Hepatocyte (in vitro differentiated cells): ENCODE measurements around the gene SEPTIN10.

Experiments used
- CTCF ChIP-seq: fragments of 200-600 bp; sonication (generic); IDR thresholded peaks from 2 replicates; pipeline ENCODE4 v1.5.1; 2016; ENCODE audit warnings: antibody characterized with exemption, mild to moderate bottlenecking; ENCODE audit not compliant: poor library complexity
- EZH2 ChIP-seq: fragments of 200-600 bp; sonication (generic); IDR thresholded peaks from 2 replicates; pipeline ENCODE4 v1.6.1; 2016; ENCODE audit warnings: antibody characterized with exemption, mild to moderate bottlenecking, borderline replicate concordance

GRCh38 chr2:109499566-109499965, 114.2 kb downstream of the SEPTIN10 start:
- TF ChIP-seq EZH2, result no peak
- no peak for TF ChIP-seq CTCF
